Body of pancreas (tissue), 4 donors: ENCODE measurements around the gene ADAMTS17. TPM values are rescaled to one million over a fixed set of nuclear protein-coding genes. Genes with fewer than 3 reads are reported as not detected.

Source experiments
- ATAC-seq: fragments of 150-250 bp; one replicate; pipeline ENCODE4 v1.9.1; 2016
- DNase-seq, 4 donors: peaks; one replicate each; pipeline ENCODE4 v3.0.0-alpha.2; 2019
- H3K27ac ChIP-seq, 4 donors: fragments of 200-600 bp; sonication (generic); 1 replicate in 3 of 4; 2 replicates in 1 of 4; pipeline versions ENCODE4 v1.5.1 to v1.6.1; 2016 to 2019; ENCODE audit warnings: mild to moderate bottlenecking in 1 of 4, mixed read lengths in 1 of 4, moderate library complexity in 1 of 4
- H3K27me3 ChIP-seq, 2 donors: fragments of 200-600 bp; sonication (generic); one replicate each; pipeline ENCODE4 v1.6.0; 2016; ENCODE audit warnings: mild to moderate bottlenecking in 1 of 2
- H3K36me3 ChIP-seq, 2 donors: fragments of 200-600 bp; sonication (generic); replicated peaks in 1 of 2; 2 replicates each; pipeline ENCODE4 v1.5.1; 2016; ENCODE audit warnings: low read depth in 2 of 2; ENCODE audit not compliant: insufficient read depth in 1 of 2
- H3K4me1 ChIP-seq: fragments of 200-600 bp; sonication (generic); one replicate; pipeline ENCODE4 v1.6.0; 2016
- H3K4me3 ChIP-seq, 2 donors: fragments of 200-600 bp; sonication (generic); 1 replicate in 1 of 2; 2 replicates in 1 of 2; pipeline ENCODE4 v1.5.1; 2016 to 2019
- H3K9me3 ChIP-seq, 3 donors: fragments of 200-600 bp; sonication (generic); 1 replicate in 2 of 3; 2 replicates in 1 of 3; pipeline ENCODE4 v1.5.1; 2016
- POLR2A ChIP-seq, 3 donors: fragments of 450-650 bp; IDR thresholded peaks; one replicate each; pipeline ENCODE4 v1.6.1; 2016; ENCODE audit warnings: antibody characterized with exemption in 3 of 3, mild to moderate bottlenecking in 2 of 3
- WGBS, 2 donors: methylation state at CpG; one replicate each; pipeline ENCODE4 v1.1.5; 2017; 5-methylcytosine and 5-hydroxymethylcytosine counted together
- intact Hi-C: fragments of 100-400 bp; cut with DNase I; formaldehyde crosslinking; loops from one replicate; pipeline ENCODE4 v1.15.1; 2023
- total RNA-seq, 2 donors: library from RNA; depleted of rRNA; stranded (reverse); fragments of >200 nt; gene quantifications; one replicate each; pipeline ENCODE4 v1.1.0, GENCODE V29; 2016
- TF ChIP-seq, protein P1 (sequence below), 7 experiments: fragments of 450-650 bp in 4 of 7; fragments of 200-600 bp in 3 of 7; sonication (generic) in 3 of 7; IDR thresholded peaks; one replicate each; pipeline ENCODE4 v1.5.1; 2016 to 2019; ENCODE audit warnings: antibody characterized with exemption in 7 of 7

Gene ADAMTS17
- total RNA-seq, 2 donors from 2014 or later = 24.6 to 26.0 TPM

DNA sequence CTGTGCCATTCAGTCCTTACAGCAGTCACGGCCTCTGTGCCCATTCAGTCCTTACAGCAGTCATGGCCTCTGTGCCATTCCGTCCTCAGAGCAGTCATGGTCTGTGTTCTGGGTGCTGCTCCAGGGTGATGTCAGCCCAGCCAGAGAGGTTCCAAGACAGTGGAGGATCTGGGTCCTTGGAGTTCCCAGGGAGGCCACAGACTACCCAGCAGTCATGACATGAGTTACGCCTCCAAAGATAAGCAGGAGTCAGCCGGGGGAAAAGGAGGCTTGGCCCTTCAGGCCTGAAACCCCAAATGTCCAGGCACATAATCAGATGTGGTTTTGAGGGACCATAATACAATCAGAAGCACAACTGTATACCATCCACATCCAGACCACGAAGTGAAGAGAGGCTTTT lies 115.7 kb downstream of the ADAMTS17 start:
- no peak for TF ChIP-seq POLR2A (IDR thresholded peaks at IDR 0.05)
- TF ChIP-seq, protein P1, sequence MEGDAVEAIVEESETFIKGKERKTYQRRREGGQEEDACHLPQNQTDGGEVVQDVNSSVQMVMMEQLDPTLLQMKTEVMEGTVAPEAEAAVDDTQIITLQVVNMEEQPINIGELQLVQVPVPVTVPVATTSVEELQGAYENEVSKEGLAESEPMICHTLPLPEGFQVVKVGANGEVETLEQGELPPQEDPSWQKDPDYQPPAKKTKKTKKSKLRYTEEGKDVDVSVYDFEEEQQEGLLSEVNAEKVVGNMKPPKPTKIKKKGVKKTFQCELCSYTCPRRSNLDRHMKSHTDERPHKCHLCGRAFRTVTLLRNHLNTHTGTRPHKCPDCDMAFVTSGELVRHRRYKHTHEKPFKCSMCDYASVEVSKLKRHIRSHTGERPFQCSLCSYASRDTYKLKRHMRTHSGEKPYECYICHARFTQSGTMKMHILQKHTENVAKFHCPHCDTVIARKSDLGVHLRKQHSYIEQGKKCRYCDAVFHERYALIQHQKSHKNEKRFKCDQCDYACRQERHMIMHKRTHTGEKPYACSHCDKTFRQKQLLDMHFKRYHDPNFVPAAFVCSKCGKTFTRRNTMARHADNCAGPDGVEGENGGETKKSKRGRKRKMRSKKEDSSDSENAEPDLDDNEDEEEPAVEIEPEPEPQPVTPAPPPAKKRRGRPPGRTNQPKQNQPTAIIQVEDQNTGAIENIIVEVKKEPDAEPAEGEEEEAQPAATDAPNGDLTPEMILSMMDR (IDR thresholded peaks at IDR 0.05) = no peak
- 84 to 91% methylated on average over 5 of the region's 5 CpGs for WGBS, 2 donors

DNA sequence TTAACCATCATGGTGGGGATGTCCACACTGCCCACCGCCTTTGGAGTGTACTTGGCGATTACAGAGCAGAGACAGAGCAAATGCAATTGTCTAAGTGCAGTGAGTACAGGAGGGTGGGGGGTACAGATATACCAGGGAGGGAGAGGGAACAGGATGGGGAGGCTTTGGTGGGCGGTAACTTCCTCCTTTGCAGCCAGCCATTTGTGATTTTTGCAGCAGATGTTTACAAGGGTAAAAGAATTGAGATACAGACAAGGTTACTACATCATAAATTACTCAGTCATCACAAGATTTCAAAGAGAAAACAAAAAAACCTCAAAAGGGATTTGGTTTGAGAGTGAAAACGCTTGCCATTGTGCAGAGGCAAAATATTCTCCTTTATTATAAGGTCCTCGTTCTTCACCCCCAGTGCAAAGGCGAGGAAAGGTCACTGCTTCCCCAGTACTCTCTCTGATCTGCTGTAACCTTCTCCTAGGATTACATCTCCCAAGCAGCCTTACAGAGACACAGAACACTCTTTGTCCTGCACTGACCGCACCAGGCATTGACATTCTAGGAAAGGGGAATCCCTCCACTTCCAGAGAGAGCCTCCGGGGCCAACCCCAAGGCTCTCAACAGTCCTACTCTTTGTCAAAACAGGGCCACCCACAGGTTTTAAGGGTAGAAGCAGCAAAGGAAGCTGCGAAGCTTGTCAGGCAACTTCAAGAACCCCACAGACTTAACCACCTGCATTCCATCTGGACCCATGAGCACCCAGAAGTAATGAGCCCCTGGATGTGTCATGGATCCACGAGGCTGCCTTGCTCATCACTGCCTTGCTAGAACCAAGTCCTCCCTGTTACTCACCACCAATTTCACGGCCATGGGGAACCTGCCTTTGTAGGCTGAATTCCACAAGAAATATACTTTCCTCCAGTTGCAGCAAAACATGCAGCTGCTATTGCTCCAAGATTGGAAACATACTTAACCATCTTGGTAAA lies 117.3 kb downstream of the ADAMTS17 start:
- Histone ChIP-seq H3K27me3 (no peaks in the 10 kb centered on the region), H3K4me1 (peaks cover 7% of the 10 kb centered on the region), H3K36me3 (no peaks in the 10 kb centered on the region), H3K27ac (no peak overlapping the region), H3K4me3 (no peak overlapping the region), H3K9me3 (no peaks in the 10 kb centered on the region)
- 79 to 85% methylated on average over 10 to 11 of the region's 11 CpGs for WGBS, 2 donors
- intact Hi-C loops = no loop called here
- no peak for TF ChIP-seq POLR2A (IDR thresholded peaks at IDR 0.05)
- TF ChIP-seq, protein P1 (IDR thresholded peaks at IDR 0.05) = no peak
- ATAC-seq (no peak), DNase-seq (no peak)

More for the DNA sequence above, 115.7 kb downstream of the ADAMTS17 start:
- Histone ChIP-seq H3K4me3 (no peak overlapping the region), H3K27ac (no peak overlapping the region), H3K27me3 (no peaks in the 10 kb centered on the region), H3K4me1 (peaks cover 13% of the 10 kb centered on the region), H3K9me3 (no peaks in the 10 kb centered on the region), H3K36me3 (no peaks in the 10 kb centered on the region)
- ATAC-seq = no peak
- intact Hi-C loops = no loop called here
- DNase-seq = no peak

DNA sequence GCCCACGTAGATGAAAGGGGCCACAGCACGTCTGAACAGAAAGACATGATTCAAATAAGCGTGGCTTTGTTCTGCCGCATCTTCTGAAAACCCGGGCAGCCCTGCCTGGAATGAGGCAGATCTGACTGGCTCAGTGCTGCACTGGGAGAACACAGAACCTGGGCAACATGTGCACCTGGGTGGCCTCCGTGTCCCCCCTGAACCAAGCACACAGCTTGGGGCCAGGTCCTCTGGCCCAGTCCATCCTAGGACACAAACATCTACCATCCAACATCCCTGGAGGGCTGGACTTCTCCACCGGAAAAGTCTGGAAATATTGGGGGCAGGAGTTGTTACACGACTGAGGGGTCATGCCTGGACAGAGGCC lies 119.4 kb downstream of the ADAMTS17 start:
- no peak for TF ChIP-seq POLR2A (IDR thresholded peaks at IDR 0.05)
- TF ChIP-seq, protein P1 (IDR thresholded peaks at IDR 0.05) = no peak
- ATAC-seq = no peak
- DNase-seq = no peak
- peaks cover 14% of the 10 kb centered on the region for H3K4me1 ChIP-seq
- no peak overlapping the region for H3K27ac ChIP-seq
- intact Hi-C loops = no loop called here
- no peak overlapping the region for H3K4me3 ChIP-seq
- no peaks in the 10 kb centered on the region for H3K27me3 ChIP-seq
- 87 to 91% methylated on average over 7 to 8 of the region's 8 CpGs for WGBS, 2 donors
- no peaks in the 10 kb centered on the region for H3K9me3 ChIP-seq
- H3K36me3 ChIP-seq = no peaks in the 10 kb centered on the region

DNA sequence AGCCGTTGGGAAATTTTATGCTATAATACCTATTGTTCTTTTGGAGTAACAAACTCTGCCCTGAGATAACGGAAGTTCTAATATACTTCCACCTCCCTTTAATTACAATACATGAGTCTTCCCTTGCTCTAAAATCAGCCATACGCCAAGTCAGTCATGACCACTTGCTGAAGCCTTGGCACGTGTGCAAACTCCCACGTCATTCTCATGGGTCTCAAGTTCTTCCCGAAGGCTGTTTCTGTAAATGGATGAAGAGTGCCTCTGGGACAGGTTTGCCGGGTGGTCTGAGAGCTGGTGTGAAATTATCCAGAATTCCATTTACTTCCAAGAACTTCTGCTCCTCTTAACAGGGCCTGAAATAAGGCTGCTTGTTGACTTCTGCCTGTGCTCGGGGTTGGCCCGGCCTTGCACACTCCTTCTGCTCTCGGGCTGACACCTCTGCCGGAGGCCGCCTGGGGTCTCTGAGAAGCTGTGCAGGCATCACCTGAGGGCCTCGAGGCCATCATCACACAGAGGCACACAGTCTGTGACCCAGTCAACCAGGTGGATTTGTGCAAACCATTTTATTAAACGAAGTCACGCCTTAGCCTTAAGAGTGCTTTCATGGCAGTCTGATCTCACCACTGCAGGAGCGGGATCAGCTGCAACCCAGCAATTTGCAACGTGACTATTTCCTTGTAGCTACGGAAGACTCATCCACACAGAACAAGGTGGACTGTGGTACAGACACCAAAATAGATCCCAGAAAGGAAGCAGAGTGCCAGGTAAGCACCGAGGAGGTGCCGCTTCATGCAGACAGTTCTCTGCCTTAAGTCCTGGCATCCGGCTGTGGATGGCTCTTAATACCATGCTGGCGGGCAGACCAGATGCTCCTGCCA lies 120.1 kb downstream of the ADAMTS17 start:
- H3K4me3 ChIP-seq = no peak overlapping the region
- DNase-seq = peak; percentile 49 to 82 (median 68)
- H3K27me3 ChIP-seq = no peaks in the 10 kb centered on the region
- H3K27ac ChIP-seq = no peak overlapping the region
- no peaks in the 10 kb centered on the region for H3K9me3 ChIP-seq
- TF ChIP-seq, protein P1 (IDR thresholded peaks at IDR 0.05) = no peak
- no peak for TF ChIP-seq POLR2A (IDR thresholded peaks at IDR 0.05)
- 73 to 77% methylated on average over 22 of the region's 22 CpGs for WGBS, 2 donors
- H3K4me1 ChIP-seq = peaks cover 20% of the 10 kb centered on the region
- intact Hi-C loops = no loop called here
- no peaks in the 10 kb centered on the region for H3K36me3 ChIP-seq
- ATAC-seq = no peak
